Left ventricle myocardium inferior (tissue), 1 donor: ENCODE results near the gene NRXN2. TPM values are rescaled to one million over a fixed set of nuclear protein-coding genes. Genes with fewer than 3 reads are reported as not detected.
A peak's percentile ranks its signal among the peaks of the same experiment; 100 is the strongest.

Experiments
- DNase-seq: peaks from one replicate; pipeline ENCODE4 v3.0.0-alpha.2; 2020
- H3K27ac ChIP-seq: fragments of 200-600 bp; replicated peaks from 2 replicates; pipeline ENCODE4 v1.8.0; 2021
- H3K27me3 ChIP-seq: fragments of 200-600 bp; 2 replicates; pipeline ENCODE4 v1.8.0; 2021; ENCODE audit warnings: low read depth
- H3K36me3 ChIP-seq: fragments of 200-600 bp; 2 replicates; pipeline ENCODE4 v1.8.0; 2021
- H3K4me1 ChIP-seq: fragments of 200-600 bp; 2 replicates; pipeline ENCODE4 v1.8.0; 2021
- H3K4me3 ChIP-seq: fragments of 200-600 bp; 2 replicates; pipeline ENCODE4 v1.8.0; 2021; ENCODE audit warnings: mild to moderate bottlenecking, moderate library complexity
- H3K9me3 ChIP-seq: fragments of 200-600 bp; replicated peaks from 2 replicates; pipeline ENCODE4 v1.8.0; 2021
- CTCF ChIP-seq: fragments of 200-600 bp; IDR thresholded peaks from 2 replicates; pipeline ENCODE4 v1.8.0; 2021; ENCODE audit warnings: antibody characterized with exemption, mild to moderate bottlenecking, borderline replicate concordance
- intact Hi-C: fragments of 100-400 bp; cut with micrococcal nuclease; formaldehyde crosslinking; loops from one replicate; pipeline ENCODE4 v1.11.0; 2022
- total RNA-seq: library from RNA; stranded (reverse); fragmentation: NEBNext Ultra II Directional; extraction: Animal tissue kit (Norgen Biotek cat#: 25700); gene quantifications from one replicate; pipeline ENCODE4 v1.2.1, GENCODE V29; 2021
- donor health status: DM: no; HTN: yes; CAD: no; lungs with severe emphysema.

Gene NRXN2
- total RNA-seq, 1 donor from 2014 or later, result 0.71 TPM

DNA sequence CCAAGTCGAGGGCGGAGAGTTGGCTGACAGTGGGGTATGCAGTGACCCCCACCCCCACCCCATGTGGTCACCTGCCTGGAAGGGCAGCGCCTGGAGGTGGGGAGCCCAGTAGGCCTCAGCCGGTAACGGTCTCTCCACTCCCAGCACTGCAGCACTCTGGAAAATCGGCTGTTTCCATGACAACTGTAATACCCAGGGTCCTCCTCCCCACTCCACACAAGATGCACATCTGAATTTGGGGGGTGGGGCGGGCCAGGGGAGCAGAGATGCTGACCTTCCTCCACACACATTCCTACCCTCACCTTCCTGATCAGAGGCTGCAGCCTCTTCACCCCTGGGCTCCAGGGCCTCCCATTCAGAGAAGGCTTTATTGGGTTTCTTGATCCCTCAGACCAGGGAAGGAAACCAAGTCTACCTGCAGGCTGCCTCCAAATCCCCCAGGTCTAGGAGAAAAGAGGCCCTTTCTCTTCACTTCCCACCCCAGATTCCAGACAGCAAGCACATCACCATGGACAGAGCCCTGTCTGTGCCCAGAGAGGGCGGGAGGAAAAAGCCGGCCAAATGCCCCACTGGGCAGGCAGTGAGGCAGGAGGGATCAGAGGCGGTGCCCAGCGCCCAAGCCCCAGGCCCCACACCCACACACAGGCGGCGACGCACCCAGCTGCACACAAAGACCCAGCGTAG, 85.5 kb downstream of the NRXN2 start:
- TF ChIP-seq CTCF, result no peak
- no peaks in the 10 kb centered on the region for H3K9me3 ChIP-seq
- H3K36me3 ChIP-seq, result no peaks in the 10 kb centered on the region
- H3K4me1 ChIP-seq, result peaks cover 6% of the 10 kb centered on the region
- H3K27ac ChIP-seq, result no peak overlapping the region
- H3K4me3 ChIP-seq, result peak overlapping the region; percentile 41
- no peak for DNase-seq
- H3K27me3 ChIP-seq, result peaks cover 91% of the 10 kb centered on the region
- intact Hi-C loops, result no loop called here

DNA sequence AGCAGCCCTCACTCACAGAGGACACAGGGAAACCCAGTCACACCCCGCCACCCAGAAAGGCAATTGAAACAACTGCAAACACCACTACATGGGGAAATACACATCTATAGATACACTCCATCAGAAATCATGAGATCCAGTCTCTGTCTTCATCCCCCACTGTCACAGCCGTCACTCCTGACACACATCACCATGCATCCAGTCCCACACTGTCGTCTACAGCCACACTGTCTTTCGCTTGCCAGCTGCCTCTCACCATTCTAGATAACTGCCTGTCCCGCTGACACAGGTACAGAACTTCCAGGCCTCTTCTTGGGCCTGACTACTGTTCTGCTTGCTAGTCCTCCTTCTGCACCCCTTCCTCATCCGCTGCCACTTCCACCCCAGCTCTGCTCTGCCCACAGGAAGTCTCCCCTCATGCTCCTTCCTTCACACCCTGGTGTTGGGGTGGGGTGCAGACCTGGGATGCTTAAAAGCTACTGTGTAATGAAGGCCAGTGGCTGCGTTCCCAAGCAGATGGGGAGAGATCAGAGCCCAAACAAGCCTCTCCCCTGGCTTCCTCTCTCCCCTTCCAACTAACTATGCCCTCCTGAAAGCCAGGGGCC, 89.3 kb downstream of the NRXN2 start:
- intact Hi-C loops, result no loop called here
- no peaks in the 10 kb centered on the region for H3K9me3 ChIP-seq
- peaks cover 80% of the 10 kb centered on the region for H3K27me3 ChIP-seq
- H3K27ac ChIP-seq, result no peak overlapping the region
- H3K4me3 ChIP-seq, result no peak overlapping the region
- H3K36me3 ChIP-seq, result no peaks in the 10 kb centered on the region
- DNase-seq, result no peak
- H3K4me1 ChIP-seq, result peaks cover 6% of the 10 kb centered on the region
- TF ChIP-seq CTCF, result no peak

DNA sequence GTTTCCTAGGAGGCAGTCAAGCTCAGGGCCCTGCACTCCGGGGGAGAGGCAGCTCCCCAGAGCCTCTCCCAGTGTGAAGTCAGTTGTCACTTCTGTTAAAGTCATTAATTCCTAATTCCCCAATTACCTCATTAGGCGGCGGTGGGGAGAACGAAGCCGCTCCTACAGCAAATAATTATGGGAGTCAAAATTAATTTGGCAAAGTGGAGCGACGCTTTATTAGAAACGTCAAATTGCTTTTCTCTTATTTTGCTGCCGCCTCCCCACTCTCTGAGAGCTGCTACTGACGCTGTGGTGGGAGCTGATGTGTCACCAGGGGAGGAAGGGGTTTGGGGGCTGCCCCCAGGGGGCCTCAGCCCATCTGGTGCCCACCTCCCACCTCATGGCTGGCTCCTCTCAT, 90.3 kb downstream of the NRXN2 start:
- Histone ChIP-seq H3K9me3 (no peaks in the 10 kb centered on the region), H3K36me3 (no peaks in the 10 kb centered on the region), H3K4me1 (no peaks in the 10 kb centered on the region), H3K27ac (no peak overlapping the region), H3K27me3 (peaks cover 80% of the 10 kb centered on the region), H3K4me3 (no peak overlapping the region)
- intact Hi-C loops, result no loop called here
- no peak for TF ChIP-seq CTCF
- no peak for DNase-seq

DNA sequence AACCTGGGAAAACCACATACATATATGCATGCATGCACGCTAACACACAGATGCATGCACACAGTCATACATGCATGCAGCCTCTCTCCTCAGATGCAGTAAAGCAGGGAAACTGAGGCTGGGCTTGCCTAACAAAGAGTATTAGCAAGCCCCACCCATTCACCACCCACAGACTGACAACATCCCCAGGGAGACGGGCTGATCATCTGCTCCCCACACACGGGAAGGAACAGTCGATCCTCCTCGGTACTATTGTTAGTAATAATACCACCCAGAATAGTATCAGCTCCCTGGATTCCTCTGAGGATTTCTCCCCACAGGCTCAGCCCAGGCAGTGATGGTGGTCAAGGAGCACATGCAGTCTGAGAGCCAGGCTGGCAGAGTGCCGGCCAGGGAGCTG, 90.8 kb downstream of the NRXN2 start:
- no peaks in the 10 kb centered on the region for H3K4me1 ChIP-seq
- no peak overlapping the region for H3K27ac ChIP-seq
- no peaks in the 10 kb centered on the region for H3K36me3 ChIP-seq
- no peak overlapping the region for H3K4me3 ChIP-seq
- intact Hi-C loops, result no loop called here
- TF ChIP-seq CTCF, result no peak
- DNase-seq, result no peak
- H3K27me3 ChIP-seq, result peaks cover 80% of the 10 kb centered on the region
- no peaks in the 10 kb centered on the region for H3K9me3 ChIP-seq

- H3K27ac ChIP-seq, result no peak overlapping the region
- intact Hi-C loops, result no loop called here
Measured at GRCh38 chr11:64631675-64632074, 91.3 kb downstream of the NRXN2 start.

More at GRCh38 chr11:64631675-64632074, 91.3 kb downstream of the NRXN2 start:
- DNase-seq, result no peak
- Histone ChIP-seq H3K27me3 (peaks cover 77% of the 10 kb centered on the region), H3K36me3 (no peaks in the 10 kb centered on the region), H3K4me1 (no peaks in the 10 kb centered on the region), H3K9me3 (no peaks in the 10 kb centered on the region), H3K4me3 (no peak overlapping the region)
- TF ChIP-seq CTCF, result no peak
